NCI-H774 (cell line): Measurements from ENCODE around the gene GON7.
A peak's percentile ranks its signal among the peaks of the same experiment; 100 is the strongest.
"Not testable (repeated sequence)": the region's sequence is repeated elsewhere in the genome, so short reads cannot be mapped to it uniquely, and the experiment has no call there.

ENCODE experiments used
- DNase-seq: peaks from one replicate; lab custom pipeline; 2025; lab: John Stamatoyannopoulos, UW

The GON7 gene

GRCh38 chr14:93199031-93199430 is 7.8 kb downstream of the GON7 start:
- DNase-seq = no peak

GRCh38 chr14:93195316-93195999 is 11.4 kb downstream of the GON7 start:
- DNase-seq = no peak

GRCh38 chr14:93186956-93187355 is 19.9 kb downstream of the GON7 start:
- DNase-seq = no peak

GRCh38 chr14:93186466-93186865 is 20.4 kb downstream of the GON7 start:
- DNase-seq = no peak

GRCh38 chr14:93185349-93185720 is 21.5 kb downstream of the GON7 start:
- DNase-seq = no peak

GRCh38 chr14:93184391-93185348 is 22.2 kb downstream of the GON7 start, which contains the start of the genes LYSET and MOAP1:
Gene LYSET, plus strand, starts transcription at chr14:93185317. Its CDS starts 89 bp downstream, at chr14:93185406.
Gene MOAP1, minus strand, starts transcription at chr14:93184897. Its CDS starts 655 bp downstream, at chr14:93184242.
- peak; percentile 84 for DNase-seq

- no peak for DNase-seq
These were observed 23.1 kb downstream of the GON7 start for GRCh38 chr14:93183596-93184317.

GRCh38 chr14:93175492-93175891 is 31.4 kb downstream of the GON7 start:
- DNase-seq = no peak

GRCh38 chr14:93174731-93175130 is 32.1 kb downstream of the GON7 start:
- DNase-seq = not testable (repeated sequence)

GRCh38 chr14:93173943-93174395 is 32.9 kb downstream of the GON7 start:
- DNase-seq = no peak

- DNase-seq = no peak
These were observed 35.5 kb downstream of the GON7 start for GRCh38 chr14:93171376-93171775.

- not testable (repeated sequence) for DNase-seq
These were observed 36.7 kb downstream of the GON7 start for GRCh38 chr14:93170141-93170540.

GRCh38 chr14:93169619-93170018 is 37.2 kb downstream of the GON7 start:
- not testable (repeated sequence) for DNase-seq

GRCh38 chr14:93168610-93169009 is 38.3 kb downstream of the GON7 start:
- DNase-seq = not testable (repeated sequence)

GRCh38 chr14:93165271-93166265 is 41.3 kb downstream of the GON7 start:
- DNase-seq = not testable (repeated sequence)

- DNase-seq = no peak
These were observed 43.3 kb downstream of the GON7 start for GRCh38 chr14:93163564-93163963.

- DNase-seq = no peak
These were observed 45.4 kb downstream of the GON7 start for GRCh38 chr14:93161411-93161940.

GRCh38 chr14:93160353-93160801 is 46.5 kb downstream of the GON7 start:
- no peak for DNase-seq

- not testable (repeated sequence) for DNase-seq
These were observed 47.1 kb downstream of the GON7 start for GRCh38 chr14:93159625-93160352.

GRCh38 chr14:93158349-93158748 is 48.5 kb downstream of the GON7 start:
- not testable (repeated sequence) for DNase-seq
